Natural killer cell treated with Interleukin-12 subunit alpha and Interleukin-12 subunit beta and Interleukin-15 and Interleukin-18, amount 100 ng/mL, for 72 hours (primary cell): ENCODE data around the gene HJURP. TPM values are rescaled to one million over a fixed set of nuclear protein-coding genes. Genes with fewer than 3 reads are reported as not detected.

Experiments used
- ATAC-seq, 2 donors: fragments of 150-1000 bp; cut with Tn5 transposase in 1 of 2; sonication (Bioruptor Pico), chemical (Tn5 transposase) in 1 of 2; 2 replicates each; pipeline ENCODE4 v1.10.0; 2021
- DNase-seq: peaks from one replicate; pipeline ENCODE4 v3.0.0; 2022; ENCODE audit warnings: low spot score
- H3K27ac Mint-ChIP-seq, 2 donors: 1 replicate in 1 of 2; 2 replicates in 1 of 2; pipeline ENCODE4 v1.8.0; 2022; ENCODE audit warnings: mixed read lengths in 2 of 2, mild to moderate bottlenecking in 1 of 2, moderate library complexity in 1 of 2
- H3K27me3 Mint-ChIP-seq, 2 donors: 1 replicate in 1 of 2; 2 replicates in 1 of 2; pipeline ENCODE4 v1.8.0; 2022; ENCODE audit warnings: mixed read lengths in 2 of 2
- H3K36me3 Mint-ChIP-seq: one replicate; pipeline ENCODE4 v1.8.0; 2022; ENCODE audit warnings: mixed read lengths
- H3K4me1 Mint-ChIP-seq, 2 donors: 1 replicate in 1 of 2; 2 replicates in 1 of 2; pipeline ENCODE4 v1.8.0; 2022; ENCODE audit warnings: low read depth in 2 of 2, mixed read lengths in 2 of 2, mild to moderate bottlenecking in 1 of 2
- H3K4me3 Mint-ChIP-seq: one replicate; pipeline ENCODE4 v1.8.0; 2022; ENCODE audit warnings: mixed read lengths
- H3K9me3 Mint-ChIP-seq: 2 replicates; pipeline ENCODE4 v1.8.0; 2022; ENCODE audit warnings: mixed read lengths
- total RNA-seq, 2 donors: library from RNA; stranded (reverse); gene quantifications; one replicate each; pipeline ENCODE4 v1.2.3, GENCODE V29; 2022

HJURP gene
- total RNA-seq, 2 donors from 2014 or later = 35.6 to 76.6 TPM

DNA sequence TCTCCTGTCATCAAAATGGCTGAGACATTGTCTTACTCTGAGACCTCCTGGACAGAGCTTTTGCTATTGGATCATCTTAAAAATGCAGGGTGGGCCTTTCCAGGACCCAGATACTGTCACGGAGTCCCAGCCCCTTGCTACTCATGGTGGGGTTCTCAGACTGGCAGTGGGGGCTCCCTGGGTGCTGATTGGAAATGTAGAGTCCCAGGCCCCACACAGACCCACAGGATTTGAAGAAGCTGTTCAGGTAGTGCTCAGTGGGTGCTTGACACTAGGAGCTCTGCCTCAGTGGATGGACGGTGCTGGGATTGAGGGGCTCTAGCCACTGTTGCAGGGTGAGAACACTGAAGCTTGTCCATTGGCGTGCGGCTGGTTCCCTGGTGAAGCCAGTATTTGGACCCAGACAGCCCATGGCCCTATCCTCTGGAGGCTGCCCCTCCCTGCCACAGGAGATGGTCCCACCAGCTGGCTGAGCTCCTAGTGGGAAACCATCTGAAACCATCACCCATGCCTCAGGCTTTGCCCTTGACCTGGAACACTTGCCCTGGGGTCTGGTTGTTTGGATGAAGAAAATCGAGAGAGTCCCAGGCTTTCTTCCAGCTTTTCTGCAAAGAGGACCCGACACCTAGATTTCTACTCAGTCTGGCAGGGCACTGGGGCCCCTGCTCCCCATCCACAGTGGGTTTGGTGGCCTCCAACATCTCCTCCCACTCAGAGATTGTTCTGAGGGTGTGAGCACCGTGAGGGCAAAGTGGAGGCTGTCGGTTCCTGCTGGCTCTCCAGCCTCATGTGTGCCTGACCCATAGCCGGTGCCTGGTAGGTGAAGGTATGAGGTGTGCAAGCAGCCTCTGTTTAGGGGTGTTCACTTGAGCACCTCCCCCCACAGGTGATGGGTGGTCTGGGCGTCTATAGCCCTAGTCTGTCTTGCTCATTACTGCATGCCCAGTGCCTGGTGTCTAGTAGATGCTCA is 46.1 kb downstream of the HJURP start:
- peak; percentile 42 for DNase-seq
- H3K4me3 Mint-ChIP-seq = no peak overlapping the region
- ATAC-seq = no peak
- no peak overlapping the region for H3K27ac Mint-ChIP-seq
- H3K9me3 Mint-ChIP-seq = no peaks in the 10 kb centered on the region
- no peaks in the 10 kb centered on the region for H3K4me1 Mint-ChIP-seq
- H3K27me3 Mint-ChIP-seq = peaks cover 18 to 32% of the 10 kb centered on the region in 2 donors
- no peaks in the 10 kb centered on the region for H3K36me3 Mint-ChIP-seq

- ATAC-seq (no peak), DNase-seq (peak; percentile 60)
- Mint-ChIP-seq H3K36me3 (no peaks in the 10 kb centered on the region), H3K9me3 (no peaks in the 10 kb centered on the region), H3K27me3 (peaks cover 17 to 40% of the 10 kb centered on the region in 2 donors), H3K4me3 (no peak overlapping the region), H3K4me1 (no peaks in the 10 kb centered on the region), H3K27ac (no peak overlapping the region)
Observed at GRCh38 chr2:233807215-233807865, 47.0 kb downstream of the HJURP start.

DNA sequence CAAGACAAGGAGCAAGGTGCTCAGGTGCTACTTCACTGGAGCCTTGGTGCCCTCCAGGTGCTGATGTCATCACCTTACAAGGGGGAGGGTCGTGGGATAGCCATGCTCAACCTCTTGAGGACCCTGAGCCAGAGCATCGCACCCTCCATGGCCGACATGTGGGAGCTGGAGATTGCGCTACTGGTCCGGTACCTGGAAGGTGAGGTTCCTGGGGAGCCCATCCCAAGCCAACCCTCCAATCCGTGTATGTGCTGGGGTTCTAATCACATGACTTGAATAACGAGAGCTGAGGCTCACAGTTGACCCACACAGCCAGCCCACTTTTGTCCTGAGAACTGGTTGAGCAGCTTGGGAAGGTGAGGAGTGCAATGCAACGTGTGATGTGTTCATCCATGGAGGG is 50.3 kb downstream of the HJURP start:
- ATAC-seq (no peak), DNase-seq (no peak)
- Mint-ChIP-seq H3K27ac (no peak overlapping the region), H3K9me3 (no peaks in the 10 kb centered on the region), H3K27me3 (peaks cover 11 to 42% of the 10 kb centered on the region in 2 donors), H3K4me3 (no peak overlapping the region), H3K36me3 (no peaks in the 10 kb centered on the region), H3K4me1 (peaks cover 0 to 3% of the 10 kb centered on the region in 2 donors)

DNA sequence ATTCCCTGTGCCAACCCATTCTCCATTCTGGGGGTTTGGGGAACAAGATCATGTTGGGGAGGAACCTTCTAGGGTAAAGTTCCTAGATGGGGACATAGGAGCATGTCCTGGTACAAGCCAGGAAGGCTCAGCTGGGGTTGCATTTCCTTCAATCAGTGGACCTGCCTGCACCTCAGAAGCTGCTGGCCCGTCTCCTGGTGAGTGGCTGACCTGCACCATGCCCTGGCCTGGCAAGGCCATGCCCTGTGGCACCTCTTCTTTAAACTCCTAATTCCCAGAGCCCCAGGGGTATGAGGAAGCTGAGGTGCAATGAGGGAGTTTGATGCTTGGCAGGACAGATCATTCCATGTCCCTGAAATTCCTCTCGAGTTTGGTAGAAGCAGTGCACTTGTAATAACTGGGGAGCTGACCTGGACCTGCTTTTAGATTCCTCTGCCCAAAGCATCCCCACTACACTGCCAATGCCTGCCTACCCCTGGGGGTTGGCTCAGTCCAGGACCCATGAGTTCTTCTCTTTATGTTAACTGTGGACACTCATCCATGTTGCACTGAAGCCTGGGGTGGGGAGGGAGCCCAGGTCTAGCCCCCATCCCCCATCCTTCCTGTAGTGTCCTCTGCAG is 50.9 kb downstream of the HJURP start:
- Mint-ChIP-seq H3K9me3 (no peaks in the 10 kb centered on the region), H3K4me3 (no peak overlapping the region), H3K4me1 (peaks cover 0 to 3% of the 10 kb centered on the region in 2 donors), H3K27ac (no peak overlapping the region), H3K36me3 (no peaks in the 10 kb centered on the region), H3K27me3 (peaks cover 12 to 42% of the 10 kb centered on the region in 2 donors)
- ATAC-seq (no peak), DNase-seq (no peak)

DNA sequence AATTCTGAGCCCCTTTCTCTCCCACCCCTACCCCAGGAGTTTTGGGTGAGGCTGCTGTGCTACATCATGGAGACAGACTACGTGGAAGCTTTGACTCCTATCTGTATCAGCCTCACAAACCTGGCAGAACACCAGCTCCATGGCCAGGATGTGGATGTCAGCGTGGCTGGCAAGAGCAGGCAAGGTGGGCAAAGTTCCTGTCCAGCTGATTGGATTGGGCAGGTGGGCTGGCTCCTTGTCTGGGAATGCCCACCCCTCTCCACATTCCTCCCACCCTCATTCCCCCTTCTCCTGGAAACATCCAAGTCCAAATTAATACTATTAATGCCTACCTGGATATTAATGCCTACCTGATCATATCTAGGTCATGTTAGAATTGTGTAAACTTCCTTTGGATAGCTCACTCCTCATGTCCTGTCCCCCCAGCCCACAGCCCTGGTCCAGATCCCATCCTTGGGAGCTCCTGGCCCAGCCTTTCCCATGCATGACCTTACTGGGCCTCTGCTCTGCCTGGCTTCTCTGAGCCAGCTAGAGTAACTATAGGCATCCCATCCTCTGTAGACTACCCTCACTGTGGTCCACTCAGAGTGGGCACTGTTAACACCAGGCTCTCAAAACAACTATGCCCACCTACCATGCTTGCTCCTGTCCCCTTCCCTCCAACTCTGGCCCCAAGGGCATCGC is 52.1 kb downstream of the HJURP start:
- ATAC-seq (peak; percentile 24 to 29), DNase-seq (no peak)
- Mint-ChIP-seq H3K4me1 (peaks cover 0 to 3% of the 10 kb centered on the region in 2 donors), H3K4me3 (no peak overlapping the region), H3K27me3 (peaks cover 13 to 42% of the 10 kb centered on the region in 2 donors), H3K36me3 (no peaks in the 10 kb centered on the region), H3K27ac (no peak overlapping the region), H3K9me3 (no peaks in the 10 kb centered on the region)

DNA sequence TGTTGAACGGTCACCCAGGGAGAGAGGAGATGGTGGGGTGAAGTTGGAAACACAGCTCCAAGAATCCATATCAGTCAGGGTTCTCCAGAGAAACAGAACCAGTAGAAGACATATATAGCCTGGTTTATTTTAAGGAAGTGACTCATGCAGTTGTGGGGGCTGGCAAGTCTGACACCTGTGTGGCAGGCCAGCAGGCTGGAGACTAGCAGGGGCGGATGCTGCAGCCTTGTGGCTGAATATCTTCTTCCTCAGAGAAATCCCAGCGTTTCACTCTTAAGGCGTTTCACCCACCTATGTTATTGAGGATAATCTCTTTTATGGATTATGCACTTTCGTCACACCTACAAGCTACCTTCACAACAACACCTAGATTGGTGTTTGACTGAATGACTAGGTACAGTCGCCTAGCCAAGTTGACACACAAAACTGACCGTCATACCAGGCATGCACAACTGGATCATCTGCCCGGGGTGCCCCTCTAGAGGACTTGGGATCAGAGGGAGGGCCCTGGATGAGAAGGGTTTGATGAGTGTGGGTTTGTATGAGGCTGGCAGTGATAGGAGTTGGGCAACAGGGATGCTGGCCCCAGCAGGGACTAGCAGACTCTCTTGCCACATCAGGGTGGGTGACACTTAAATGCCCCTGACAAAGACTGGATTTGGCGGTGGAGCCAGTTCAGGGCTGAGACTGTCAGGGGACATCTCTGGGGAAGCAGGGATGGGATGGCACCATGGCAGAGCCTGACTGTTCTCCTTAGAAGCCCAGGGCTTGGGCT is 52.8 kb downstream of the HJURP start:
- Mint-ChIP-seq H3K27ac (no peak overlapping the region), H3K9me3 (no peaks in the 10 kb centered on the region), H3K27me3 (peaks cover 13 to 42% of the 10 kb centered on the region in 2 donors), H3K4me3 (no peak overlapping the region), H3K36me3 (no peaks in the 10 kb centered on the region), H3K4me1 (peaks cover 0 to 3% of the 10 kb centered on the region in 2 donors)
- ATAC-seq (peak in 1 of 2 donors; percentile 53), DNase-seq (no peak)

DNA sequence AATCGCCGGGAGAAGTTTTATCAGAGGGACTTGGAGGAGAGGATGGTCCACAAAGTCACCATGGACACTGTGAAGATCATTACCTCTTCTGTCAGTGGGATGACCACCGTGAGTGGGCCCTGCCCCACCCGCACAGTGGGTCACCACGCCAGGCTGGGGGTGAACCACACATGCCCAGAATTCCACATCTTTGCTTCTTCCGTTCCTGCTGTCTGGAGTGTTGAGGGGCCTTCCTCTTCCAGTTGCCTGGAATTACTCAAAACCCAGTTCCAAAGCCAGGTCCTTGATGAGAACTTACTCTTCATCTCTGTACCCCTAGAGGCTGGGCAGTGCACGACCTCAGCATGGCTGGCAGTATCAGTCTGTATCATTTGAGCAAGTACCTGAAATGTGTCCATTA is 54.1 kb downstream of the HJURP start:
- Mint-ChIP-seq H3K4me1 (peaks cover 0 to 3% of the 10 kb centered on the region in 2 donors), H3K4me3 (no peak overlapping the region), H3K27me3 (peaks cover 13 to 29% of the 10 kb centered on the region in 2 donors), H3K9me3 (no peaks in the 10 kb centered on the region), H3K36me3 (no peaks in the 10 kb centered on the region), H3K27ac (no peak overlapping the region)
- DNase-seq (no peak), ATAC-seq (no peak)

DNA sequence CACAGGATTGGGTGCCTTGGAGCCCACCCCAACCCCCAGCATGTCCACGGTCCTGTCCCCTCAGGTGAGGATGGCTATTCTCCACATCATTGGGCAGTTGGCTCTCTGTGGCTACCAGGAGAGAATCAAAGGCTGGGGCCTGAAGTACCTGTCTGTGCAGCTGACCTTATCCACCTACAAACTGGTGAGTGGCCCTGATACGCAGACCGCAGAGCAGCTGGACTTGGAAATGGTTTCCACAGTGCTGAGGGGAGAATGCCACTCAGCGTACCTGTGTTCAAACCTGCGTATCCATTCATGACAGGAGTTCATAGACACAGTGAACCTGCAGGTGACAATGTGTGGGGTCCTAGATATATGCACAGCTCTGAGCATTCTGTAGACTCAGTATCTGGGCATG is 54.6 kb downstream of the HJURP start:
- no peaks in the 10 kb centered on the region for H3K36me3 Mint-ChIP-seq
- H3K27ac Mint-ChIP-seq = no peak overlapping the region
- DNase-seq = peak; percentile 37
- peaks cover 0 to 3% of the 10 kb centered on the region in 2 donors for H3K4me1 Mint-ChIP-seq
- no peaks in the 10 kb centered on the region for H3K9me3 Mint-ChIP-seq
- H3K4me3 Mint-ChIP-seq = no peak overlapping the region
- ATAC-seq = no peak
- peaks cover 10 to 24% of the 10 kb centered on the region in 2 donors for H3K27me3 Mint-ChIP-seq

- Mint-ChIP-seq H3K27ac (no peak overlapping the region), H3K9me3 (no peaks in the 10 kb centered on the region), H3K4me3 (no peak overlapping the region), H3K4me1 (peaks cover 0 to 3% of the 10 kb centered on the region in 2 donors), H3K27me3 (peaks cover 10 to 19% of the 10 kb centered on the region in 2 donors), H3K36me3 (no peaks in the 10 kb centered on the region)
- DNase-seq = peak; percentile 42
- ATAC-seq = no peak
Observed at GRCh38 chr2:233799087-233799665, 55.2 kb downstream of the HJURP start.

DNA sequence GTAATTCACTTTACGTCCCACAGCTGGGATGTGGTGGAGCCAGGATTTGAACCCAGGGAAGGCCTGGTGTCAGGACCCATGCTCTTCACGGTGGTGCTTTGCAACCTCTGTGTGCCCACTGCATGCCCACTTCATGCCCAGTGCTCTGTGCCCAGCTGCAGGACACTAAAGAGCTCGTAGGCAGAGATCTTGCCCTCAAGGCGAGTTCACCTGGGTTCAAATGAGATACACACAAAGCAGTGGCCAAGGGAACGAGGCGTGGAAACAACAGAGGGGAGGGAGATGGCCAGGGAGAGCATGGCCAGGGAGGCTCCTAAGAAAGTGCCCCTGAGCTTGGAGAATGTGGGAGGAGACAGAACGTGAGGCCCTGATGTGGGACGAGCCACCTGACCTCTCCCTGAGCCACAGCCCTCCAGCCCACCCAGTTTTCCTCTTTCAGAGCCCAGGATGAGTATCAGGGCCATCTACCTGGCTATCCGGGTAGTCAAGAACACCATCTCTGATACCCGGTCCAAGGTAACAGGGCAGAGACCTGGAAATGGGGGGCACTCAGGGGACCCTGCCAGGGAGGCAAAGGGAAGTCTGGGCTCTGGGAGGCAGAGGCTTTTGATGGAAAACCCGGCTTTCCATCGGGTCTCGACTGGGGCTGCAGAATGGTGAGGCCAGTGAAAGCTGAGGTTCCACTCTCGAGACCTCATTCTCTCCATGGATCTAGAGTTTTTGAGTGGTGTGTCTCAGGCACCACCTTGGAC is 55.8 kb downstream of the HJURP start:
- peaks cover 10 to 17% of the 10 kb centered on the region in 2 donors for H3K27me3 Mint-ChIP-seq
- H3K4me1 Mint-ChIP-seq = peaks cover 0 to 3% of the 10 kb centered on the region in 2 donors
- H3K36me3 Mint-ChIP-seq = no peaks in the 10 kb centered on the region
- ATAC-seq (no peak), DNase-seq (peak; percentile 45)
- no peak overlapping the region for H3K4me3 Mint-ChIP-seq
- no peaks in the 10 kb centered on the region for H3K9me3 Mint-ChIP-seq
- H3K27ac Mint-ChIP-seq = no peak overlapping the region

DNA sequence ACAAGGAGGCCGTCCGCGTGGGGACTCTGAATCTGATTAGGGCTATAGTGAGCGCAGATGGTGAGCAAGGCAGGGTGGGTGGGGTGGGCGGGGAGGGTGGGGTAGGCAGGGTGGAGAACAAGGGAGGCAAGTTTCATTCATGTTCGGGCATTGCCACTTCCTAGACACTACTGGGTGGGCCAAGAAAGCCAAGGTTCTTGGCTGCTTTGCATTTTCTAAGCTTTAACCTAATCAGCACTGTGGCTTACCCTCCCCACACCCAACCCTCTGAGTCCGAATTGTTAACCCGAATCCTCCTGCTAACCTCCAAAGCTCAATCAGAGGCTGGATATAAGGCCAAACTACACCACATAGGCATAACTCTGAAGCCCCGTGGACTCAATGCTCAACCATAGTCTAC is 58.1 kb downstream of the HJURP start:
- Mint-ChIP-seq H3K9me3 (no peaks in the 10 kb centered on the region), H3K27me3 (peaks cover 5 to 9% of the 10 kb centered on the region in 2 donors), H3K36me3 (no peaks in the 10 kb centered on the region), H3K4me3 (no peak overlapping the region), H3K27ac (no peak overlapping the region), H3K4me1 (peaks cover 0 to 3% of the 10 kb centered on the region in 2 donors)
- DNase-seq = no peak
- ATAC-seq = no peak

GRCh38 chr2:233795735-233796171 is 58.6 kb downstream of the HJURP start:
- Mint-ChIP-seq H3K9me3 (no peaks in the 10 kb centered on the region), H3K4me1 (peaks cover 0 to 3% of the 10 kb centered on the region in 2 donors), H3K36me3 (no peaks in the 10 kb centered on the region), H3K27me3 (peaks cover 5 to 7% of the 10 kb centered on the region in 2 donors), H3K27ac (no peak overlapping the region), H3K4me3 (no peak overlapping the region)
- peak in 1 of 2 donors; percentile 9 for ATAC-seq
- peak; percentile 60 for DNase-seq
